CD14-positive monocyte (primary cell): ENCODE measurements around the gene ROMO1. TPM values are rescaled to one million over a fixed set of nuclear protein-coding genes. Genes with fewer than 3 reads are reported as not detected.

ENCODE experiments used
- DNase-seq, 3 donors: peaks; one replicate each; pipeline ENCODE4 v3.0.0-alpha.2; 2011 to 2022
- H2AFZ ChIP-seq: 2 replicates; pipeline ENCODE4 v1.6.0; 2012; ENCODE audit warnings: mild to moderate bottlenecking, low read depth, low read length, inconsistent platforms; ENCODE audit not compliant: insufficient read depth, poor library complexity, severe bottlenecking
- H3K27ac ChIP-seq, 2 donors: 1 replicate in 1 of 2; 2 replicates in 1 of 2; pipeline ENCODE4 v1.5.1; 2012 to 2013; ENCODE audit warnings: low read length in 2 of 2, control low read depth in 1 of 2, inconsistent platforms in 1 of 2, low read depth in 1 of 2, mild to moderate bottlenecking in 1 of 2
- H3K27me3 ChIP-seq, 2 donors: one replicate each; pipeline versions ENCODE4 v1.6.0 to v1.6.1; 2011 to 2013; ENCODE audit warnings: low read length in 2 of 2; ENCODE audit not compliant: control insufficient read depth in 2 of 2, insufficient read depth in 2 of 2
- H3K36me3 ChIP-seq, 2 donors: replicated peaks in 1 of 2; 1 replicate in 1 of 2; 2 replicates in 1 of 2; pipeline versions ENCODE4 v1.5.1 to v1.6.1; 2012 to 2013; ENCODE audit warnings: low read length in 2 of 2, control low read depth in 1 of 2, inconsistent platforms in 1 of 2, mild to moderate bottlenecking in 1 of 2; ENCODE audit not compliant: insufficient read depth in 2 of 2, control insufficient read depth in 1 of 2
- H3K4me1 ChIP-seq, 2 donors: 1 replicate in 1 of 2; 2 replicates in 1 of 2; pipeline versions ENCODE4 v1.5.1 to v1.6.1; 2012 to 2013; ENCODE audit warnings: low read length in 2 of 2, control low read depth in 1 of 2, inconsistent platforms in 1 of 2, mild to moderate bottlenecking in 1 of 2, moderate library complexity in 1 of 2; ENCODE audit not compliant: insufficient read depth in 2 of 2, control insufficient read depth in 1 of 2
- H3K4me2 ChIP-seq: replicated peaks from 2 replicates; pipeline ENCODE3; 2012; ENCODE audit warnings: low read length, moderate library complexity, mild to moderate bottlenecking; ENCODE audit not compliant: poor library complexity, severe bottlenecking; ENCODE audit errors: extremely low read depth
- H3K4me3 ChIP-seq, 3 experiments: fragments of 200-600 bp in 1 of 3; sonication (generic) in 1 of 3; replicated peaks in 1 of 3; 1 replicate in 2 of 3; 2 replicates in 1 of 3; pipeline ENCODE4 v1.5.1; 2011 to 2013; ENCODE audit warnings: low read length in 3 of 3, mild to moderate bottlenecking in 3 of 3, control low read depth in 2 of 3, low read depth in 2 of 3, inconsistent platforms in 1 of 3, moderate library complexity in 1 of 3
- H3K79me2 ChIP-seq: 2 replicates; pipeline ENCODE4 v1.6.0; 2012; ENCODE audit warnings: mild to moderate bottlenecking, control low read depth, inconsistent platforms, low read length, moderate library complexity; ENCODE audit not compliant: insufficient read depth
- H3K9ac ChIP-seq: 2 replicates; pipeline ENCODE4 v1.6.0; 2017; ENCODE audit warnings: low read length, mild to moderate bottlenecking; ENCODE audit not compliant: insufficient read depth, poor library complexity, severe bottlenecking
- H3K9me3 ChIP-seq, 2 donors: replicated peaks in 1 of 2; 1 replicate in 1 of 2; 2 replicates in 1 of 2; pipeline versions ENCODE4 v1.5.1 to v1.6.1; 2012 to 2013; ENCODE audit warnings: low read length in 2 of 2, control low read depth in 1 of 2; ENCODE audit not compliant: control insufficient read depth in 1 of 2, insufficient read depth in 1 of 2
- H4K20me1 ChIP-seq: 2 replicates; pipeline ENCODE4 v1.6.0; 2012; ENCODE audit warnings: mild to moderate bottlenecking, low read length, control low read depth, moderate library complexity; ENCODE audit not compliant: insufficient read depth
- H3K27ac Mint-ChIP-seq, 7 donors: one replicate each; pipeline ENCODE4 v1.8.0; 2020; ENCODE audit warnings: mild to moderate bottlenecking in 7 of 7, mixed read lengths in 7 of 7, moderate library complexity in 6 of 7, inconsistent platforms in 2 of 7
- H3K27me3 Mint-ChIP-seq, 3 donors: one replicate each; pipeline ENCODE4 v1.8.0; 2021 to 2022; ENCODE audit warnings: low read depth in 3 of 3, mild to moderate bottlenecking in 3 of 3, mixed read lengths in 3 of 3, moderate library complexity in 3 of 3, inconsistent platforms in 1 of 3
- H3K36me3 Mint-ChIP-seq, 2 donors: one replicate each; pipeline ENCODE4 v1.8.0; 2020; ENCODE audit warnings: mixed read lengths in 2 of 2, inconsistent platforms in 1 of 2, mild to moderate bottlenecking in 1 of 2
- H3K4me1 Mint-ChIP-seq: one replicate; pipeline ENCODE4 v1.8.0; 2020; ENCODE audit warnings: mild to moderate bottlenecking, mixed read lengths
- H3K4me3 Mint-ChIP-seq, 2 donors: one replicate each; pipeline ENCODE4 v1.8.0; 2020; ENCODE audit warnings: mild to moderate bottlenecking in 2 of 2, mixed read lengths in 2 of 2, moderate library complexity in 1 of 2
- H3K9me3 Mint-ChIP-seq, 7 donors: one replicate each; pipeline ENCODE4 v1.8.0; 2020 to 2022; ENCODE audit warnings: mixed read lengths in 7 of 7, mild to moderate bottlenecking in 6 of 7, moderate library complexity in 6 of 7, inconsistent platforms in 2 of 7
- WGBS: methylation state at CpG from one replicate; pipeline ENCODE4 v1.1.5; 2013; ENCODE audit warnings: missing lambda C conversion rate; ENCODE audit not compliant: insufficient coverage; 5-methylcytosine and 5-hydroxymethylcytosine counted together
- intact Hi-C, 2 donors: fragments of 100-400 bp; cut with micrococcal nuclease; formaldehyde crosslinking; loops; one replicate each; pipeline versions ENCODE4 v1.15.0 to v1.15.1; 2023
- polyA plus RNA-seq, 3 donors: library from polyadenylated mRNA; depleted of rRNA in 1 of 3; unstranded in 2 of 3; stranded (reverse) in 1 of 3; fragments of 300-500 nt in 2 of 3; fragments of >200 nt in 1 of 3; fragmentation: Illumina TruSeq in 2 of 3; gene quantifications; 1 replicate in 2 of 3; 2 replicates in 1 of 3; pipeline ENCODE4 v1.2.3, GENCODE V29; 2012 to 2021
- TF ChIP-seq, protein P1 (sequence below): fragments of 200-600 bp; IDR thresholded peaks from one replicate; pipeline ENCODE4 v1.8.0; 2022; ENCODE audit warnings: antibody characterized with exemption, mild to moderate bottlenecking

Gene ROMO1
- polyA plus RNA-seq, 3 donors: 220 to 448 (median 352) TPM

DNA sequence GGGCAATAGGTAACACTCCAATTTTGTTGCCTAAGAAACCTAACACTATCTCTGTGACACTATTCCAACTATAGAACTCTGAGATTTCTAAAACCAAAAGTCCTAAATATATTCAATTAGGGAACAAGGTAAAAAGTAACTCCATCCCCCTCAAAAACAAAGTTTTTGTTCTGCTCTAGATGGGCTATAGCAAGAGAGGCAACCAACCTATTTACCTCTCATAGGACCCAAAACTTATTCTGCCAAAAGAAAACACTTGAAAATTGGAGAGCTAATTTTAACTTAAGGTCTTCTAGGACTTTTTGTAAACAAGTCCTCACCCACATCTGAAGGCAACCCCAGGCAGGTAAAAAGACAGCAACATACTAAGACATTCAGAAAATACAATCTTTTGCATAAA is 35.2 kb downstream of the ROMO1 start:
- TF ChIP-seq, protein P1, sequence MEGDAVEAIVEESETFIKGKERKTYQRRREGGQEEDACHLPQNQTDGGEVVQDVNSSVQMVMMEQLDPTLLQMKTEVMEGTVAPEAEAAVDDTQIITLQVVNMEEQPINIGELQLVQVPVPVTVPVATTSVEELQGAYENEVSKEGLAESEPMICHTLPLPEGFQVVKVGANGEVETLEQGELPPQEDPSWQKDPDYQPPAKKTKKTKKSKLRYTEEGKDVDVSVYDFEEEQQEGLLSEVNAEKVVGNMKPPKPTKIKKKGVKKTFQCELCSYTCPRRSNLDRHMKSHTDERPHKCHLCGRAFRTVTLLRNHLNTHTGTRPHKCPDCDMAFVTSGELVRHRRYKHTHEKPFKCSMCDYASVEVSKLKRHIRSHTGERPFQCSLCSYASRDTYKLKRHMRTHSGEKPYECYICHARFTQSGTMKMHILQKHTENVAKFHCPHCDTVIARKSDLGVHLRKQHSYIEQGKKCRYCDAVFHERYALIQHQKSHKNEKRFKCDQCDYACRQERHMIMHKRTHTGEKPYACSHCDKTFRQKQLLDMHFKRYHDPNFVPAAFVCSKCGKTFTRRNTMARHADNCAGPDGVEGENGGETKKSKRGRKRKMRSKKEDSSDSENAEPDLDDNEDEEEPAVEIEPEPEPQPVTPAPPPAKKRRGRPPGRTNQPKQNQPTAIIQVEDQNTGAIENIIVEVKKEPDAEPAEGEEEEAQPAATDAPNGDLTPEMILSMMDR: no peak
- DNase-seq: no peak
- Histone ChIP-seq H3K79me2 (peaks cover 100% of the 10 kb centered on the region), H3K9ac (no peak overlapping the region), H2AFZ (no peak overlapping the region), H3K27ac (no peak overlapping the region), H3K4me1 (peaks cover 5 to 21% of the 10 kb centered on the region in 2 donors), H3K9me3 (no peaks in the 10 kb centered on the region), H4K20me1 (peaks cover 100% of the 10 kb centered on the region), H3K4me2 (no peak overlapping the region), H3K4me3 (no peak overlapping the region), H3K36me3 (peaks cover 97 to 100% of the 10 kb centered on the region in 2 donors), H3K27me3 (no peaks in the 10 kb centered on the region)
- Mint-ChIP-seq H3K27ac (peak overlapping the region in 3 of 7 donors; percentile 2 to 60 (median 44)), H3K4me1 (peaks cover 10% of the 10 kb centered on the region), H3K27me3 (no peaks in the 10 kb centered on the region), H3K36me3 (peaks cover 69 to 97% of the 10 kb centered on the region in 2 donors), H3K4me3 (no peak overlapping the region), H3K9me3 (no peaks in the 10 kb centered on the region)
- intact Hi-C loops: loop anchor here in 1 of 2 donors (5.0 kb wide), 2 partner anchors 37 to 38 kb away; partner anchors contain the start of genes NFS1, PHF20 and ROMO1

DNA sequence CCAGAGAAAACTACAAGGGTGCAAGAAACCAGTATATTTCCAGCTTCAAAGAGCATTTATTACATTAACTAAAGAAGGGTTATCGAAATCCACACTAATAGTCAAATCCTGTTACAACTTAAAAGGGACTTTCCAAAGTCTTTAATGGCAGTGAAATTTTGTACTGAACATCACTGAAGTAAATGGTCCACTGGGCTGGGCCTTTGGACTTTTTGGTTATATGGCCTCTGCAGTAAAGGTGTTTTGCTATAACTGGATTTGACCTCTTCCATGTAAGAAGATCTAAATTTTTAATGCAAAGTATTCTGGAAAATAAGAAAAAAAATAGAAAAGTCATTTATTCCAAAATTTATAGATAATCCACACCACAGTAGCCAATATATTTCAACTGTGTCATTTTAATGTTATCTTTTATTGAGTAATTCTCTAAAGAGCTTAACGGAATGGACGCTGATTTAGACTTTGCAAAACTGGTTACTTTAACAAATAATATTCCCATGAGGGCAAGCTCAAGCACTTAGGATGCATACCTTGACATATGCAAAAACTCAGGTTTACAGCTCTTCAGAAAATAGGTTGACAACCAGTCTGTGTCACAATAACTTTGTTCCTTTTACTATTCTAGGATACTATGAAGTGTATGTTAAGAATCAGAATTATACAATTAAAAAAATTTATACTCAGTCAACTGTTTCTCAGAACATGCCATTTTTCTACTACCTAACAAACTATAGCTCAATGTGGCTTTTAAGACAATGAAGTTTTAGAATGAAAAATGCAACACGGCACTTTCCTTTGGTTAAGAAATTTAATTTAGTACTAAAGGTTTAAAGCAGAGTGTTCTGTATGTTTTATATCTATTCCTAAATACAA is 35.8 kb downstream of the ROMO1 start:
- H3K36me3 Mint-ChIP-seq: peaks cover 70 to 97% of the 10 kb centered on the region in 2 donors
- Histone ChIP-seq H3K9ac (no peak overlapping the region), H3K79me2 (peaks cover 100% of the 10 kb centered on the region), H3K27me3 (no peaks in the 10 kb centered on the region), H4K20me1 (peaks cover 100% of the 10 kb centered on the region), H3K36me3 (peaks cover 97 to 99% of the 10 kb centered on the region in 2 donors), H3K4me1 (peaks cover 6 to 27% of the 10 kb centered on the region in 2 donors), H3K27ac (no peak overlapping the region), H2AFZ (no peak overlapping the region), H3K9me3 (no peaks in the 10 kb centered on the region), H3K4me2 (no peak overlapping the region), H3K4me3 (no peak overlapping the region)
- DNase-seq: no peak
- H3K27ac Mint-ChIP-seq: peak overlapping the region in 3 of 7 donors; percentile 2 to 60 (median 44)
- TF ChIP-seq, protein P1: no peak
- WGBS: no CpG with 5 or more reads among the region's 4 CpGs
- no peaks in the 10 kb centered on the region for H3K27me3 Mint-ChIP-seq
- intact Hi-C loops: loop anchor here (5.0 kb wide), 3 partner anchors 33 to 38 kb away; partner anchors contain the start of genes NFS1 (in 1 of the 2), PHF20 (in 1 of the 2) and ROMO1 (in 1 of the 2)
- no peak overlapping the region for H3K4me3 Mint-ChIP-seq
- H3K4me1 Mint-ChIP-seq: peaks cover 17% of the 10 kb centered on the region
- H3K9me3 Mint-ChIP-seq: no peaks in the 10 kb centered on the region
